GM12891 (cell line): ENCODE measurements around the gene ZRSR2.
A peak's percentile ranks its signal among the peaks of the same experiment; 100 is the strongest.

ENCODE experiments used
- DNase-seq: peaks from one replicate; pipeline ENCODE4 v3.0.0; 2011; ENCODE audit warnings: low spot score; ENCODE audit not compliant: insufficient read length
- FAIRE-seq: peaks from 2 replicates; lab custom pipeline; 2011; peaks lifted over from hg19 to GRCh38; lab: Jason Lieb, UNC
- PAX5 ChIP-seq: IDR thresholded peaks from 2 replicates; pipeline ENCODE4 v1.6.1; 2011; ENCODE audit warnings: low read length, moderate library complexity, mild to moderate bottlenecking; ENCODE audit not compliant: insufficient read depth, severe bottlenecking
- POLR2A ChIP-seq: IDR thresholded peaks from 2 replicates; pipeline ENCODE4 v1.6.1; 2011; ENCODE audit warnings: low read depth, low read length, control low read depth
- POLR2AphosphoS5 ChIP-seq: IDR thresholded peaks from 2 replicates; pipeline ENCODE4 v1.6.1; 2011; ENCODE audit warnings: low read depth, low read length, control low read depth
- POU2F2 ChIP-seq: IDR thresholded peaks from 2 replicates; pipeline ENCODE4 v1.6.1; 2011; ENCODE audit warnings: low read depth, mild to moderate bottlenecking, control low read depth, low read length, moderate library complexity
- SPI1 ChIP-seq: IDR thresholded peaks from 2 replicates; pipeline ENCODE4 v1.6.1; 2011; ENCODE audit warnings: low read depth, low read length, control low read depth
- TAF1 ChIP-seq: IDR thresholded peaks from 2 replicates; pipeline ENCODE4 v1.6.1; 2011; ENCODE audit warnings: low read depth, low read length, control low read depth

Gene ZRSR2

DNA sequence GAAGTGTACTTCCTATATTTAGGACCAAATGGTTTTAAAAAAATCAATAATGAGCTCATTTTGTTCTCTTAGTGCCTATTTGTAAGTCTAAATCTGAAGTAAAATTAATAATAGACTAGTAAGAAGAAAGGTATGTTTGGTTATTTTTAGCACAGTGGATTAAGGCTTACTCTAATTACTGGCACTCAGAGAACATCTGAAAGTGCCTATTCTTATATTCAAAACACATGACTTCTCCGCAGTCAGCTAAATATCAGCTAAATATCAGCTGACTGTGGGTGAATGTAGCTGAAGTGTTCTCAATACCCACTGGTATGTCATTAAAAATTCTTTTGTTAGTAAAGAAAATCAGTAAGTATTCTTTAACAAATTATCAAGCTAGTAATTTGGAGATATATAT lies 58.3 kb downstream of the ZRSR2 start:
- TF ChIP-seq POLR2A (no peak), POU2F2 (no peak), PAX5 (no peak), TAF1 (no peak), POLR2AphosphoS5 (no peak), SPI1 (no peak)
- DNase-seq, result no peak
- FAIRE-seq, result no peak

- DNase-seq (no peak), FAIRE-seq (no peak)
- TF ChIP-seq TAF1, result no peak
- no peak for TF ChIP-seq SPI1
- no peak for TF ChIP-seq POLR2AphosphoS5
- TF ChIP-seq POLR2A, result no peak
- TF ChIP-seq PAX5, result no peak
- TF ChIP-seq POU2F2, result no peak
Measured at GRCh38 chrX:15849555-15849954, 59.3 kb downstream of the ZRSR2 start.

GRCh38 chrX:15853586-15854079 lies 63.3 kb downstream of the ZRSR2 start:
- FAIRE-seq (no peak), DNase-seq (no peak)
- TF ChIP-seq POLR2AphosphoS5 (no peak), TAF1 (no peak), POU2F2 (no peak), POLR2A (no peak), SPI1 (no peak), PAX5 (no peak)

DNA sequence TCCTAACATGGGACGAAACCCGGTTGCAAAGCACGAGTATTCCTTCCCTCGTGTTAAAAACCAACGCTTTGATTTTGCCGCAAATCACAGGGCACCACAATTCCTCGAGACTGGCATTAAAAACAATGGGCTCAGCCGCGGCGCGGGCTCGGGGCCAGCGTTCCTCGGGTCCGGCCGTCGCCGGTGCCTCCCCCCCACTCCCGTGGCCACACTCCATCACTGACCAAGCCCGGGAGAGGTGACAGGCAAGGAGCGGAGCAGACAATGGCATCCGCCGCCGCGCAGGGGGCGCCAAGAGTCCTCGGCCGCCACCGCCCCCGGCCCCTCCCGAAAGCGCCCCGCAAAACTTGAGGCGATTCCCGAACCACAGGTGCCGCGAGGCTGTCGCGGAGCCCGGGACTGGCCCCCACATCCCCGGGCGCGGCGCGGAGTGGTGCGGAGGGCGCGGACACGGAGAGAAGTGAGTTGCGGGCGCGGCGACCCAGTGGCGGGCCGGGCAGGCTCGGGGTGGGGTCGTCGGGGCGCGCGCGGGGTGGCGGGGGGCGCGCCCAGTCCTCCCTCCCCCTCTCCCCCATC lies 63.9 kb downstream of the ZRSR2 start:
- DNase-seq, result no peak
- peak; percentile 89 for FAIRE-seq
- TF ChIP-seq PAX5 (no peak), SPI1 (no peak), POU2F2 (no peak), POLR2A (no peak), POLR2AphosphoS5 (no peak), TAF1 (no peak)

GRCh38 chrX:15854712-15855567 lies 64.7 kb downstream of the ZRSR2 start, which contains the start of gene AP1S2:
Gene AP1S2, minus strand, starts transcription at chrX:15854813. Its CDS starts 2,289 bp downstream, at chrX:15852524.
- DNase-seq (peak; percentile 51), FAIRE-seq (peak; percentile 100)
- TF ChIP-seq TAF1 (no peak), PAX5 (peak; percentile 2), SPI1 (peak; percentile 85), POLR2AphosphoS5 (peak; percentile 56; the same call in 1 of the 2 replicates), POLR2A (peak; percentile 64), POU2F2 (no peak)

DNA sequence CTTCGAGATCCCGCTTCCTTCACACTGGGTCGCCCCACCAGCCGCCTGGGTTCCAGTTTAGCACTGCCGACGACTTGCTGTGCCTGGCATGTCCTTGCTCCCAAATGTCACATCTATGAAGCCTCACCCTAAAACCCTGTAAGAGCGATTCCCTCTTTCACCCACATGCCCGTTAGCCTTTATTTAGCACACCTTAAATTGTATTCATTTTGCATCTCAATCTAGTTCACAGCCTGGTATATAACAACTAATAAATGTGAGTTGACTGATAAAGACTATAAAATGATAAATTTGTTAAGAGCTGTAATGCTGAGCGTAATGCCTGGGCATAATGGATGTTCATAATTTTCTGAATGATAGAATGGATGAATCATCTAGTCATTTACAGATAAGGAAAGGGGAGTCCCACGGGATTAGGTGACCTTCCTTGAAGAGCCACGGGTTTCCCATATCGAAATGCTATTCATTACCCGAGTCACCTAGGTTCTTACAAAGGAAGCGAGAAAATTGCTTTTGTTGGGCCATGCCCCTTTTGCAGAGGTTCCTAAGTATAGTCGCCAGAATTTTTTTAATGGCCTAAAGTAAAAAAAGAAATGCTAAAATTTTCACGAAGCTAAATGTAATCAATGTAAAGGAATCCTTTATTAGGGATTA lies 65.4 kb downstream of the ZRSR2 start:
- FAIRE-seq (no peak), DNase-seq (no peak)
- TF ChIP-seq POU2F2, result no peak
- TF ChIP-seq TAF1, result no peak
- no peak for TF ChIP-seq SPI1
- TF ChIP-seq POLR2A, result no peak
- TF ChIP-seq PAX5, result no peak
- no peak for TF ChIP-seq POLR2AphosphoS5

DNA sequence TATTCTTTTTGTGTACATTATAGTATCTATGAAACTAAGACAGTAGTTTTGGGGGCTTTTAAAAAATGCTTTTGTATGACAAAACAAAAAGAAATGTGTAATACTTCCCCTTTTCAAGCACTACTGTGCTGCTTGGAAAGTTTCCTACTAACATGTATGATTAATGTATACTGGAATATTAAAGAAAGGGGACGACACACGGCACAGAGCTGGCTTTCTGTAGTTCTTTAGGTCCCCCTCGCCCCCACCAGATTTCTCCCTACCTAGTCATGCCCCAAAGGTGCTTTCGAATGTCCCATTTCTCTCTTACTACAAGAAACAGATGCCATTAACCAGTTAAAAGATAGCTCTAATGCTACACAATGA lies 65.9 kb downstream of the ZRSR2 start:
- no peak for TF ChIP-seq POLR2A
- no peak for TF ChIP-seq TAF1
- TF ChIP-seq SPI1, result no peak
- no peak for TF ChIP-seq POU2F2
- TF ChIP-seq PAX5, result no peak
- no peak for TF ChIP-seq POLR2AphosphoS5
- DNase-seq (no peak), FAIRE-seq (peak; percentile 52)

- FAIRE-seq, result peak; percentile 20
- no peak for DNase-seq
- TF ChIP-seq POLR2AphosphoS5 (no peak), TAF1 (no peak)
Measured at GRCh38 chrX:15856636-15857035, 66.4 kb downstream of the ZRSR2 start.

DNA sequence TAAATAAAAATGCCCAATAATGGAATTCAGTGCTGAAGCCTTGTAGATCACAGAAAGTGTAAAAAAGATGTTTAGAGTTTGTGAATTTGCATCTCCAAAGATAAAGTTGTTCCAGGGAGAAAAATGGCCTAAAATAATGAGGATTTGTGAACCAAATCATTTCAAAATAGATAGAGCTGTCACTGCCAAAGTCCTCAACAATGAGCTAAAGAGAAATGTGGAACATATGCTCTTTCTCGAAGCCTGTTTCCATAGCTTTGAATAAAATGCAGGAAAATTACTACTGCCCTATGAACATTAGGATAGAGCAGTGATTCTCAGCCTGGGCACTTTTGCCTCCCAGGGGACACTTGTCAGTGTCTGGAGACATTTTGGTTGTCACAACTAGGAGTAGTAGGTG lies 67.8 kb downstream of the ZRSR2 start:
- no peak for DNase-seq
- no peak for FAIRE-seq
- TF ChIP-seq POLR2A (no peak), SPI1 (no peak), PAX5 (no peak), TAF1 (no peak), POLR2AphosphoS5 (no peak), POU2F2 (no peak)
